Neural cell (in vitro differentiated cells): ENCODE data around the gene C11orf86. TPM values are rescaled to one million over a fixed set of nuclear protein-coding genes. Genes with fewer than 3 reads are reported as not detected.

Experiments
- H2AFZ ChIP-seq: fragments of 200-600, 300-800 bp; sonication (generic), shearing (Covaris generic); 2 replicates; pipeline ENCODE4 v1.6.0; 2014; ENCODE audit warnings: low read depth, mild to moderate bottlenecking, antibody characterized with exemption, low read length, moderate library complexity
- H3F3A ChIP-seq: fragments of 200-600 bp; shearing (Covaris generic); 2 replicates; pipeline ENCODE4 v1.6.1; 2016; ENCODE audit warnings: mild to moderate bottlenecking, moderate library complexity, mixed read lengths, antibody characterized with exemption, low read length; ENCODE audit not compliant: insufficient read depth, poor library complexity, severe bottlenecking
- H3K27ac ChIP-seq: fragments of 200-600, 300-800 bp; sonication (generic), shearing (Covaris generic); 2 replicates; pipeline ENCODE4 v1.5.1; 2014; ENCODE audit warnings: mild to moderate bottlenecking, low read length, moderate library complexity
- H3K27me3 ChIP-seq: fragments of 300-800, 200-600 bp; sonication (generic), shearing (Covaris generic); 2 replicates; pipeline ENCODE4 v1.6.0; 2014; ENCODE audit warnings: mild to moderate bottlenecking, low read depth, low read length, moderate library complexity; ENCODE audit not compliant: insufficient read depth
- H3K36me3 ChIP-seq: fragments of 300-800, 200-600 bp; sonication (generic), shearing (Covaris generic); 2 replicates; pipeline ENCODE4 v1.5.1; 2014; ENCODE audit warnings: mild to moderate bottlenecking, antibody characterized with exemption, low read length, moderate library complexity; ENCODE audit not compliant: insufficient read depth
- H3K4me2 ChIP-seq: fragments of 300-800, 200-600 bp; sonication (generic), shearing (Covaris generic); 2 replicates; pipeline ENCODE4 v1.6.0; 2014; ENCODE audit warnings: mild to moderate bottlenecking, low read length
- H3K4me3 ChIP-seq: fragments of 300-800, 200-600 bp; sonication (generic), shearing (Covaris generic); 2 replicates; pipeline ENCODE4 v1.5.1; 2014; ENCODE audit warnings: mild to moderate bottlenecking, low read length, moderate library complexity
- H3K79me2 ChIP-seq: fragments of 200-600 bp; shearing (Covaris generic); replicated peaks from 2 replicates; pipeline ENCODE4 v1.6.0; 2014; ENCODE audit warnings: mild to moderate bottlenecking, low read length, moderate library complexity; ENCODE audit not compliant: insufficient read depth
- H3K9ac ChIP-seq: fragments of 300-800, 200-600 bp; sonication (generic), shearing (Covaris generic); 2 replicates; pipeline ENCODE4 v1.6.1; 2016; ENCODE audit warnings: mild to moderate bottlenecking, low read length, mixed read lengths
- H3K9me2 ChIP-seq: fragments of 200-600 bp; shearing (Covaris generic); 2 replicates; pipeline ENCODE4 v1.6.1; 2016; ENCODE audit warnings: mild to moderate bottlenecking, low read length, mixed read lengths; ENCODE audit not compliant: insufficient read depth
- H3K9me3 ChIP-seq: fragments of 200-600, 300-800 bp; sonication (generic), shearing (Covaris generic); 2 replicates; pipeline ENCODE4 v1.6.1; 2016; ENCODE audit warnings: mild to moderate bottlenecking, mixed run types, low read length, moderate library complexity, mixed read lengths
- H4K20me1 ChIP-seq: fragments of 200-600 bp; shearing (Covaris generic); 2 replicates; pipeline ENCODE4 v1.6.1; 2016; ENCODE audit warnings: mild to moderate bottlenecking, mixed run types; ENCODE audit not compliant: insufficient read depth
- CTCF ChIP-seq: fragments of 450-650 bp; IDR thresholded peaks from 2 replicates; pipeline ENCODE4 v1.5.1; 2014; ENCODE audit warnings: antibody characterized with exemption, mild to moderate bottlenecking, moderate library complexity; ENCODE audit not compliant: poor library complexity, severe bottlenecking
- EP300 ChIP-seq: fragments of 450-650 bp; conservative IDR thresholded peaks from 2 replicates; pipeline ENCODE4 v1.6.1; 2014; ENCODE audit warnings: antibody characterized with exemption, mild to moderate bottlenecking, moderate library complexity; ENCODE audit not compliant: poor library complexity, severe bottlenecking
- EZH2 ChIP-seq: fragments of 200-600, 300-800 bp; shearing (Covaris generic), sonication (generic); IDR thresholded peaks from 2 replicates; pipeline ENCODE4 v1.6.1; 2014; ENCODE audit warnings: antibody characterized with exemption, low read length, borderline replicate concordance, mild to moderate bottlenecking; ENCODE audit not compliant: insufficient read depth, poor library complexity, severe bottlenecking
- MXI1 ChIP-seq: fragments of 450-650 bp; conservative IDR thresholded peaks from 2 replicates; pipeline ENCODE4 v1.6.1; 2014; ENCODE audit warnings: antibody characterized with exemption, mild to moderate bottlenecking; ENCODE audit not compliant: poor library complexity, severe bottlenecking
- POLR2AphosphoS5 ChIP-seq: IDR thresholded peaks from 2 replicates; pipeline ENCODE4 v1.6.1; 2012
- RAD21 ChIP-seq: fragments of 450-650 bp; conservative IDR thresholded peaks from 2 replicates; pipeline ENCODE4 v1.6.1; 2014; ENCODE audit warnings: antibody characterized with exemption, mild to moderate bottlenecking, moderate library complexity
- REST ChIP-seq: IDR thresholded peaks from 2 replicates; pipeline ENCODE4 v1.6.1; 2012; ENCODE audit warnings: borderline replicate concordance
- SMC3 ChIP-seq: fragments of 450-650 bp; conservative IDR thresholded peaks from 2 replicates; pipeline ENCODE4 v1.6.1; 2014; ENCODE audit warnings: antibody characterized with exemption, mild to moderate bottlenecking, moderate library complexity; ENCODE audit not compliant: poor library complexity
- TAF1 ChIP-seq: IDR thresholded peaks from 2 replicates; pipeline ENCODE4 v1.6.1; 2012; ENCODE audit warnings: low read depth
- polyA plus RNA-seq: library from polyadenylated mRNA; depleted of rRNA; stranded (reverse); fragments of >200 nt; gene quantifications from 2 replicates; pipeline ENCODE4 v1.2.3, GENCODE V29; 2014

C11orf86 gene
- polyA plus RNA-seq, 1 donor from 2014 or later, result not detected

DNA sequence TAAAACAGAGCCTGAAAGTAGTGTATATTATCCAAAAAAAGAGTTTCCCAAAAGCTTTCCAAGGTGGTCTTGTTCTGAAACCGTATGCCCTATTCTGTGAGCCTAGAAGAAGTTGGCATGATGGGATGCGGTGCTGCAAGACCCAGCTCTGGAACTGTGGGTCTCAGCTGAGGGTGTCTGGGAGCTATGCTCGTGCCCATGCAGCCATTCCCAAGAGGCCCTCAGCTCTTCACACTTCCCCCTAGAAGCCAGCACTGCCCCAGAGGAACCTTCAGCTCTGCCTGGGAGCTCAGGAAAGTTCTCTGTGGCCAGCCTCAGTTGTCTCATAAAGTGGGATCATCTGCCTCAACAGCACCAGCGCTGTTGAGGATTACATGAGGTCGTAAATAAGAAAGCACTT, 41.4 kb downstream of the C11orf86 start:
- no peak overlapping the region for H3K27ac ChIP-seq
- H3K79me2 ChIP-seq, result no peaks in the 10 kb centered on the region
- no peaks in the 10 kb centered on the region for H3F3A ChIP-seq
- no peaks in the 10 kb centered on the region for H3K9me2 ChIP-seq
- H3K4me2 ChIP-seq, result no peak overlapping the region
- no peaks in the 10 kb centered on the region for H3K9me3 ChIP-seq
- TF ChIP-seq RAD21 (no peak), SMC3 (no peak), EZH2 (no peak), TAF1 (no peak), REST (no peak), CTCF (no peak), EP300 (no peak), POLR2AphosphoS5 (no peak), MXI1 (no peak)
- H2AFZ ChIP-seq, result no peak overlapping the region
- no peaks in the 10 kb centered on the region for H4K20me1 ChIP-seq
- H3K9ac ChIP-seq, result no peak overlapping the region
- H3K4me3 ChIP-seq, result no peak overlapping the region
- no peaks in the 10 kb centered on the region for H3K27me3 ChIP-seq
- no peaks in the 10 kb centered on the region for H3K36me3 ChIP-seq

DNA sequence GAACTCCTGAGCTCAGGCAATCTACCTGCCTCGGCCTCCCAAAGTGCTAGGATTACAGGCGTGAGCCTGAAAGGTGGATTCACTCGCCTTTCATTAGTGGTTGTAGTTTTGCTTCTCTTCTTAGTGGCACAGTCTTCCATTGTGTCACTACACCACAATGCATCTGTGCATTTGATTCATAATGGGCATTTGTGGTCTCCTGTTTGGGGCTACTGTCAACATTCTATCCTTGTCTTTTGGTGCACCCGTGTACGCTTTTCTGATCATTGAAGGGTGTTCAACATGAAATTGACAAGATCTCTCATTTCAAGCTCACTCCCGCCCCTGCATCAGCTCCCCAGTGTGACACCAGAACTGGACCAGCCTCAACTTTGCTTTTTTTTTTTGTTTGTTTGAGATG, 45.8 kb downstream of the C11orf86 start:
- H3K9me2 ChIP-seq, result no peaks in the 10 kb centered on the region
- no peaks in the 10 kb centered on the region for H4K20me1 ChIP-seq
- TF ChIP-seq EP300, result no peak
- no peak for TF ChIP-seq TAF1
- no peak for TF ChIP-seq RAD21
- no peak for TF ChIP-seq MXI1
- TF ChIP-seq REST, result no peak
- no peak overlapping the region for H3K27ac ChIP-seq
- no peak overlapping the region for H3K4me2 ChIP-seq
- H3K79me2 ChIP-seq, result no peaks in the 10 kb centered on the region
- no peaks in the 10 kb centered on the region for H3K9me3 ChIP-seq
- no peaks in the 10 kb centered on the region for H3F3A ChIP-seq
- H3K9ac ChIP-seq, result no peak overlapping the region
- no peak overlapping the region for H2AFZ ChIP-seq
- H3K36me3 ChIP-seq, result no peaks in the 10 kb centered on the region
- H3K27me3 ChIP-seq, result peaks cover 35% of the 10 kb centered on the region
- no peak overlapping the region for H3K4me3 ChIP-seq
